Neural progenitor cell (in vitro differentiated cells): ENCODE results near the gene VPS51.

Source experiments
- CTCF ChIP-seq: fragments of 200-600 bp; sonication (generic); IDR thresholded peaks from 2 replicates; pipeline ENCODE4 v1.5.1; 2017; ENCODE audit warnings: antibody characterized with exemption, mild to moderate bottlenecking
- EZH2 ChIP-seq: fragments of 200-600 bp; sonication (generic); IDR thresholded peaks from 2 replicates; pipeline ENCODE4 v1.6.1; 2017; ENCODE audit warnings: antibody characterized with exemption, mild to moderate bottlenecking, moderate library complexity

- no peak for TF ChIP-seq CTCF
- no peak for TF ChIP-seq EZH2
Observed at GRCh38 chr11:65108469-65109123, 12.6 kb downstream of the VPS51 start.
